RWPE2 (cell line): Measurements from ENCODE around the gene CIRBP.

Experiments
- ATAC-seq: fragments of 200-7000 bp; cut with Tn5 transposase; 3 replicates; pipeline ENCODE4 v1.9.1; 2021; ENCODE audit warnings: low read depth
- DNase-seq: peaks from one replicate; pipeline ENCODE4 v3.0.0-alpha.2; 2020; ENCODE audit warnings: low spot score
- H3K27ac ChIP-seq: fragments of 450-650 bp; 2 replicates; pipeline ENCODE4 v1.5.1; 2017; ENCODE audit warnings: mild to moderate bottlenecking; ENCODE audit not compliant: poor library complexity, severe bottlenecking
- H3K27me3 ChIP-seq: fragments of 250-450 bp; sonication (Bioruptor Pico); 2 replicates; pipeline ENCODE4 v1.5.1; 2021; ENCODE audit warnings: mild to moderate bottlenecking, moderate library complexity; ENCODE audit not compliant: insufficient read depth, poor library complexity, severe bottlenecking
- H3K36me3 ChIP-seq: fragments of 250-450 bp; sonication (Bioruptor Pico); 2 replicates; pipeline ENCODE4 v1.5.1; 2020; ENCODE audit warnings: low read depth, mild to moderate bottlenecking, moderate library complexity
- H3K4me1 ChIP-seq: fragments of 250-450 bp; sonication (Bioruptor Pico); 2 replicates; pipeline ENCODE4 v1.5.1; 2021; ENCODE audit warnings: mild to moderate bottlenecking, moderate library complexity; ENCODE audit not compliant: insufficient read depth, poor library complexity, severe bottlenecking
- H3K4me3 ChIP-seq: fragments of 250-450 bp; sonication (Bioruptor Pico); 2 replicates; pipeline ENCODE4 v1.5.1; 2021; ENCODE audit warnings: mild to moderate bottlenecking, moderate library complexity; ENCODE audit not compliant: severe bottlenecking
- H3K9me3 ChIP-seq: fragments of 250-450 bp; sonication (Bioruptor Pico); 2 replicates; pipeline ENCODE4 v1.5.1; 2021; ENCODE audit warnings: mild to moderate bottlenecking, moderate library complexity; ENCODE audit not compliant: severe bottlenecking
- CTCF ChIP-seq: fragments of 450-650 bp; IDR thresholded peaks from one replicate; pipeline ENCODE4 v1.5.1; 2017; ENCODE audit warnings: mild to moderate bottlenecking, moderate library complexity; ENCODE audit not compliant: poor library complexity, severe bottlenecking

Gene CIRBP

GRCh38 chr19:1252221-1252820, 16.8 kb upstream of the CIRBP start:
- Histone ChIP-seq H3K4me1 (peaks cover 15% of the 10 kb centered on the region), H3K4me3 (peak overlapping the region; percentile 58), H3K36me3 (peaks cover 63% of the 10 kb centered on the region), H3K9me3 (no peaks in the 10 kb centered on the region), H3K27ac (peak overlapping the region; percentile 97), H3K27me3 (no peaks in the 10 kb centered on the region)
- ATAC-seq: peak; percentile 29
- TF ChIP-seq CTCF: no peak
- peak; percentile 92 for DNase-seq

- peaks cover 18% of the 10 kb centered on the region for H3K4me1 ChIP-seq
- ATAC-seq: peak; percentile 56
- peak overlapping the region; percentile 58 for H3K4me3 ChIP-seq
- peaks cover 68% of the 10 kb centered on the region for H3K36me3 ChIP-seq
- peak; percentile 12 for TF ChIP-seq CTCF
- peak overlapping the region; percentile 97 for H3K27ac ChIP-seq
- H3K9me3 ChIP-seq: no peaks in the 10 kb centered on the region
- H3K27me3 ChIP-seq: no peaks in the 10 kb centered on the region
- DNase-seq: peak; percentile 95
Measured at GRCh38 chr19:1252821-1253513, 16.2 kb upstream of the CIRBP start.

GRCh38 chr19:1253514-1254080, 15.5 kb upstream of the CIRBP start:
- Histone ChIP-seq H3K4me3 (peak overlapping the region; percentile 58), H3K27ac (peak overlapping the region; percentile 97), H3K9me3 (no peaks in the 10 kb centered on the region), H3K36me3 (peaks cover 74% of the 10 kb centered on the region), H3K27me3 (no peaks in the 10 kb centered on the region), H3K4me1 (peaks cover 22% of the 10 kb centered on the region)
- ATAC-seq (peak; percentile 3; the same call in 1 of the 3 replicates), DNase-seq (no peak)
- TF ChIP-seq CTCF: no peak

DNA sequence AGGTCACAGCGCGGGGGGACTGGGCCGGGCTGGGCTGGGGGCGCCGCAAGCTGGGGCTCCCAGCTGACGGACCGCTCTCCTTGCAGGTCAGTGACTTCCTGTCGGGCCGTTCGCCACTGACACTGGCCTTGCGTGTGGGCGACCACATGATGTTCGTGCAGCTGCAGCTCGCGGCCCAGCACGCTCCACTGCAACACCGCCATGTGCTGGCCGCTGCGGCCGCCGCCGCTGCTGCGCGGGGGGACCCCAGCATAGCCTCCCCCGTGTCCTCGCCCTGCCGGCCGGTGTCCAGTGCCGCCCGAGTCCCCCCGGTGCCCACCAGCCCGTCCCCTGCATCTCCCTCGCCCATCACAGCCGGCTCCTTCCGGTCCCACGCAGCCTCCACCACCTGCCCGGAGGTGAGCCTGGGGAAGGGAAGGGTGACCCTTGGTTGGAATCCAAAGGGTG, 15.0 kb upstream of the CIRBP start:
- ATAC-seq (no peak), DNase-seq (no peak)
- H3K4me1 ChIP-seq: peaks cover 26% of the 10 kb centered on the region
- H3K4me3 ChIP-seq: no peak overlapping the region
- no peaks in the 10 kb centered on the region for H3K9me3 ChIP-seq
- no peak for TF ChIP-seq CTCF
- peaks cover 74% of the 10 kb centered on the region for H3K36me3 ChIP-seq
- no peaks in the 10 kb centered on the region for H3K27me3 ChIP-seq
- peak overlapping the region; percentile 97 for H3K27ac ChIP-seq
